ENCODE results near the gene NPIPA1. TPM values are rescaled to one million over a fixed set of nuclear protein-coding genes. Genes with fewer than 3 reads are reported as not detected.
"Not testable (repeated sequence)": the region's sequence is repeated elsewhere in the genome, so short reads cannot be mapped to it uniquely, and the experiment has no call there.

The NPIPA1 gene
- total RNA-seq, 1 experiment from 2014 or later: 91.0 TPM

DNA sequence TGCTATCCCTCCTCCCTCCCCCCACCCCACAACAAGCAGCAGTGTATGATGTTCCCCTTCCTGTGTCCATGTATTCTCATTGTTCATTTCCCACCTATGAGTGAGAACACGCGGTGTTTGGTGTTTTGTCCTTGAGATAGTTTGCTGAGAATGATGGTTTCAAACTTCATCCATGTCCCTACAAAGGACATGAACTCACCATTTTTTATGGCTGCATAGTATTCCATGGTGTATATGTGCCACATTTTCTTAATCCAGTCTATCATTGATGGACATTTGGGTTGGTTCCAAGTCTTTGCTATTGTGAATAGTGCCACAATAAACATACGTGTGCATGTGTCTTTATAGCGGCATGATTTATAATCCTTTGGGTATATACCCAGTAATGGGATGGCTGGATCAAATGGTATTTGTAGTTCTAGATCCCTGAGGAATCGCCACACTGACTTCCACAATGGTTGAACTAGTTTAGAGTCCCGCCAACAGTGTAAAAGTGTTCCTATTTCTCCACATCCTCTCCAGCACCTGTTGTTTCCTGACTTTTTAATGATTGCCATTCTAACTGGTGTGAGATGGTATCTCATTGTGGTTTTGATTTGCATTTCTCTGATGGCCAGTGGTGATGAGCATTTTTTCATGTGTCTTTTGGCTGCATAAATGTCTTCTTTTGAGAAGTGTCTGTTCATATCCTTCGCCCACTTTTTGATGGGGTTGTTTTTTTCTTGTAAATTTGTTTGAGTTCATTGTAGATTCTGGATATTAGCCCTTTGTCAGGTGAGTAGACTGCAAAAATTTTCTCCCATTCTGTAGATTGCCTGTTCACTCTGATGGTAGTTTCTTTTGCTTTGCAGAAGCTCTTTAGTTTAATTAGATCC lies 56.3 kb downstream of the NPIPA1 start:
- intact Hi-C loops (cut with micrococcal nuclease; ENCODE audit: unreplicated experiment); H3K27me3 ChIP-seq (replicated peaks; ENCODE audit: control insufficient read depth, insufficient read depth, low read length); BruUV-seq (replicated peaks); H3K9me3 Mint-ChIP-seq (ENCODE audit: unreplicated experiment); H3K27me3 Mint-ChIP-seq (ENCODE audit: insufficient read depth, unreplicated experiment); DNase-seq; POLR2A ChIA-PET; H3K9me3 ChIP-seq; H3K27ac Mint-ChIP-seq (ENCODE audit: unreplicated experiment); H3K4me1 ChIP-seq; H3K4me3 ChIP-seq (ENCODE audit: low read depth, low read length); H3K36me3 ChIP-seq (ENCODE audit: control insufficient read depth, insufficient read depth, low read length); H3K4me3 Mint-ChIP-seq (ENCODE audit: unreplicated experiment); CTCF ChIA-PET: not testable (repeated sequence)
- peaks cover 42% of the 10 kb centered on the region for H3K36me3 Mint-ChIP-seq (ENCODE audit: insufficient read depth, unreplicated experiment)
- H3K4me1 Mint-ChIP-seq (ENCODE audit: low read depth, unreplicated experiment): peaks cover 14% of the 10 kb centered on the region

DNA sequence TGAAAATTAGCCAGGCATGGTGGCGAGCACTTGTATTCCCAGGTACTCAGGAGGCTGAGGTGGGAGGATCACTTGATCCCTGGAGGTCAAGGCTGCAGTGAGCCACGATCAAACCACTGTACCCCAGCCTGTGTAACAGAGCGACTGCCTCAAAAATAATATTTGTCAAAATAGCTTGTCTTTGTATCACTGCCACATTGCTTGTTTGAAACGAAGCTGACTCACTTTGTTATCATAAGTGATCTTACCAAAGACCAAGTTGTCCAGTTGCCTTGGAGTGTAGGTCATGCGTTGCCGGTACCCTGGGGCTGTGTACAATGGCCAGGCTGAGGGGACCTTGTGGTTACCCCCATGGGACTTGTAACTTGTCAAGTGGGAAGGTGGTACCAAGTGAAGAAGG lies 59.5 kb downstream of the NPIPA1 start:
- H3K4me3 Mint-ChIP-seq (ENCODE audit: unreplicated experiment); H3K4me3 ChIP-seq (ENCODE audit: low read depth, low read length); H3K27me3 Mint-ChIP-seq (ENCODE audit: insufficient read depth, unreplicated experiment); DNase-seq; H3K4me1 ChIP-seq; H3K9me3 Mint-ChIP-seq (ENCODE audit: unreplicated experiment); POLR2A ChIA-PET; H3K27ac Mint-ChIP-seq (ENCODE audit: unreplicated experiment); H3K27me3 ChIP-seq (replicated peaks; ENCODE audit: control insufficient read depth, insufficient read depth, low read length); H3K36me3 ChIP-seq (ENCODE audit: control insufficient read depth, insufficient read depth, low read length); H3K9me3 ChIP-seq; intact Hi-C loops (cut with micrococcal nuclease; ENCODE audit: unreplicated experiment); BruUV-seq (replicated peaks): not testable (repeated sequence)
- Mint-ChIP-seq H3K4me1 (ENCODE audit: low read depth, unreplicated experiment) (peaks cover 14% of the 10 kb centered on the region), H3K36me3 (ENCODE audit: insufficient read depth, unreplicated experiment) (peaks cover 42% of the 10 kb centered on the region)
- CTCF ChIA-PET: interaction anchor here (0.6 kb wide), 1 partner anchor 24 kb away, joined by 6 read pairs; no protein-coding TSS in a partner anchor

DNA sequence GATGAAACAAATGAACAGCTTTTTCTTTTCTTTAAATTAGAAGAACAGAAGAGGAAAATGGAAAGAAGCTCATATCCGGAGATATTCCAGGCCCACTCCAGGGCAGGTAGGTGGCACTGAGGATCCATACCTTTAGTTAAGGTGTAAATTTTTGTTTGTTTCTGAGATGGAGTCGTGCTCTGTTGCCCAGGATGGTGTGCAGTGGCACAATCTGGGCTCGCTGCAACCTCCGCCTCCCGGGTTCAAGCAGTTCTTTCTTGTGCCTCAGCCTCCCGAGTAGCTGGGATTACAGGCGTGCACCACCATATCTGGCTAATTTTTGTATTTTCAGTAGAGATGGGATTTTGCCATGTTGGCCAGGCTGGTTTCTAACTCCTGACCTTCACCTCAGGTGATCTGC lies 61.1 kb downstream of the NPIPA1 start:
- H3K4me3 Mint-ChIP-seq (ENCODE audit: unreplicated experiment); DNase-seq; H3K27me3 ChIP-seq (replicated peaks; ENCODE audit: control insufficient read depth, insufficient read depth, low read length); CTCF ChIA-PET; H3K4me1 ChIP-seq; H3K27ac Mint-ChIP-seq (ENCODE audit: unreplicated experiment); POLR2A ChIA-PET; intact Hi-C loops (cut with micrococcal nuclease; ENCODE audit: unreplicated experiment); H3K9me3 Mint-ChIP-seq (ENCODE audit: unreplicated experiment); H3K9me3 ChIP-seq; H3K36me3 ChIP-seq (ENCODE audit: control insufficient read depth, insufficient read depth, low read length); H3K27me3 Mint-ChIP-seq (ENCODE audit: insufficient read depth, unreplicated experiment); H3K4me3 ChIP-seq (ENCODE audit: low read depth, low read length); BruUV-seq (replicated peaks): not testable (repeated sequence)
- Mint-ChIP-seq H3K4me1 (ENCODE audit: low read depth, unreplicated experiment) (peaks cover 14% of the 10 kb centered on the region), H3K36me3 (ENCODE audit: insufficient read depth, unreplicated experiment) (peaks cover 39% of the 10 kb centered on the region)

DNA sequence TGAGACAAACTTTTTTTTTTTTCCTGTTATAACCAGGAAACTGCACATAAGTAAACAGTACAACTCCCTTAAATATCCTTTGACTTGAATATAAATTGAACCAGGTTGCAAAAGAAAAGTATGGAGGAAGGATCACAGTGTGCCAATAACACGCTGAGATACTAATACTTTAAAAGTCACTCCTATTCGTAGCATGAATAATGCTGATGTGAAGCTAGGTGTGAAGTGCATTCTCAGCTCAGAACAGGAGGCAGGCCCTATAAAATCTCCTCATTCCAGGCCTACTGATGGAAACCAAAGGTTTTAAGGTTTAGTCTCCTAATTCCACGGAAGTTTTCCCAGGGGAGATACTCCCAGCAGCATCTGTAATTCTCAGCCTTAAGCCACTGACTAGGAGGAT lies 62.6 kb downstream of the NPIPA1 start:
- H3K9me3 Mint-ChIP-seq (ENCODE audit: unreplicated experiment); BruUV-seq (replicated peaks); H3K27me3 ChIP-seq (replicated peaks; ENCODE audit: control insufficient read depth, insufficient read depth, low read length); H3K36me3 ChIP-seq (ENCODE audit: control insufficient read depth, insufficient read depth, low read length); H3K27me3 Mint-ChIP-seq (ENCODE audit: insufficient read depth, unreplicated experiment); H3K27ac Mint-ChIP-seq (ENCODE audit: unreplicated experiment); H3K4me3 ChIP-seq (ENCODE audit: low read depth, low read length); CTCF ChIA-PET; H3K9me3 ChIP-seq; POLR2A ChIA-PET; DNase-seq; H3K4me3 Mint-ChIP-seq (ENCODE audit: unreplicated experiment); H3K4me1 ChIP-seq; intact Hi-C loops (cut with micrococcal nuclease; ENCODE audit: unreplicated experiment): not testable (repeated sequence)
- peaks cover 45% of the 10 kb centered on the region for H3K36me3 Mint-ChIP-seq (ENCODE audit: insufficient read depth, unreplicated experiment)
- peaks cover 12% of the 10 kb centered on the region for H3K4me1 Mint-ChIP-seq (ENCODE audit: low read depth, unreplicated experiment)

Small RNAs within 50 kb of the gene (microRNA-seq; reads per million reads assigned to microRNA genes)
- gene MIR3180-1 (not detected), gene MIR3670-1 (not detected), gene MIR6511A1 (not detected), gene MIR6770-1 (not detected)

Other genes starting within 250 kb of the NPIPA1 start
- gene PLA2G10, start 243.1 kb upstream of the NPIPA1 start, total RNA-seq (2022): 1.00 and 1.4 TPM in 2 replicates
- gene NPIPA3, start 234.0 kb upstream of the NPIPA1 start, total RNA-seq (2022): 1.8 TPM in 1 of 2 replicates, not detected in the other
- gene NPIPA2, start 194.9 kb upstream of the NPIPA1 start, total RNA-seq (2022): 2.2 and 4.1 TPM in 2 replicates
- gene NOMO1, start 103.7 kb upstream of the NPIPA1 start, total RNA-seq (2022): 128 and 138 TPM in 2 replicates
- gene PDXDC1, start 37.6 kb downstream of the NPIPA1 start, total RNA-seq (2022): 139 and 149 TPM in 2 replicates
- 17.7 and 20.9 TPM in 2 replicates for gene NTAN1, start 118.6 kb downstream of the NPIPA1 start, total RNA-seq (2022)
- gene RRN3, start 156.8 kb downstream of the NPIPA1 start, total RNA-seq (2022): 29.6 and 32.2 TPM in 2 replicates